ENCODE results near the gene COL24A1.
"Not testable (repeated sequence)": the region's sequence is repeated elsewhere in the genome, so short reads cannot be mapped to it uniquely, and the experiment has no call there.

COL24A1 gene

GRCh38 chr1:85984636-85985035, 171.9 kb downstream of the COL24A1 start:
- DNase-seq (ENCODE audit: extremely low read depth, low read depth), result no peak
- no peak for TF ChIP-seq CTCF (IDR thresholded peaks at IDR 0.05; ENCODE audit: low read depth, low read length, missing control alignments)
- no peak overlapping the region for H3K4me3 ChIP-seq (replicated peaks; ENCODE audit: low read depth, low read length)

GRCh38 chr1:85983316-85983715, 173.3 kb downstream of the COL24A1 start:
- DNase-seq (ENCODE audit: extremely low read depth, low read depth), result no peak
- H3K4me3 ChIP-seq (replicated peaks; ENCODE audit: low read depth, low read length), result no peak overlapping the region
- TF ChIP-seq CTCF (IDR thresholded peaks at IDR 0.05; ENCODE audit: low read depth, low read length, missing control alignments), result no peak

GRCh38 chr1:85976516-85977205, 179.9 kb downstream of the COL24A1 start:
- TF ChIP-seq CTCF (IDR thresholded peaks at IDR 0.05; ENCODE audit: low read depth, low read length, missing control alignments), result no peak
- no peak for DNase-seq (ENCODE audit: extremely low read depth, low read depth)
- H3K4me3 ChIP-seq (replicated peaks; ENCODE audit: low read depth, low read length), result no peak overlapping the region

- DNase-seq (ENCODE audit: extremely low read depth, low read depth), result no peak
- TF ChIP-seq CTCF (IDR thresholded peaks at IDR 0.05; ENCODE audit: low read depth, low read length, missing control alignments), result no peak
- H3K4me3 ChIP-seq (replicated peaks; ENCODE audit: low read depth, low read length), result no peak overlapping the region
These were observed 180.6 kb downstream of the COL24A1 start for GRCh38 chr1:85975912-85976371.

GRCh38 chr1:85962457-85962856, 194.1 kb downstream of the COL24A1 start:
- no peak overlapping the region for H3K4me3 ChIP-seq (replicated peaks; ENCODE audit: low read depth, low read length)
- no peak for TF ChIP-seq CTCF (IDR thresholded peaks at IDR 0.05; ENCODE audit: low read depth, low read length, missing control alignments)
- DNase-seq (ENCODE audit: extremely low read depth, low read depth), result no peak

- no peak for TF ChIP-seq CTCF (IDR thresholded peaks at IDR 0.05; ENCODE audit: low read depth, low read length, missing control alignments)
- DNase-seq (ENCODE audit: extremely low read depth, low read depth), result no peak
These were observed 198.8 kb downstream of the COL24A1 start for GRCh38 chr1:85957760-85958159.

GRCh38 chr1:85955218-85955617, 201.4 kb downstream of the COL24A1 start:
- not testable (repeated sequence) for DNase-seq (ENCODE audit: extremely low read depth, low read depth); H3K4me3 ChIP-seq (replicated peaks; ENCODE audit: low read depth, low read length)

More at GRCh38 chr1:85957760-85958159, 198.8 kb downstream of the COL24A1 start:
- H3K4me3 ChIP-seq (replicated peaks; ENCODE audit: low read depth, low read length), result no peak overlapping the region
